Endothelial cell of umbilical vein (primary cell): ENCODE data around the gene BCAR1. TPM values are rescaled to one million over a fixed set of nuclear protein-coding genes. Genes with fewer than 3 reads are reported as not detected.
A peak's percentile ranks its signal among the peaks of the same experiment; 100 is the strongest.

ENCODE experiments used
- BruUV-seq: library from RNA; stranded (reverse); fragments of 400-500 nt; replicated peaks from 2 replicates; lab custom pipeline; 2021; lab: Mats Ljungman, UMichigan
- CTCF ChIA-PET: fragments of 300-600, 350-600 bp; sonication (Branson Sonifier 250); formaldehyde crosslinking; loops from one replicate; lab custom pipeline; 2021; ENCODE audit warnings: antibody characterized with exemption, inconsistent platforms; lab: Charles Lee
- POLR2A ChIA-PET: fragments of 300-600, 350-600 bp; sonication (Branson Sonifier 250); formaldehyde crosslinking; loops from one replicate; lab custom pipeline; 2021; ENCODE audit warnings: antibody characterized with exemption, inconsistent platforms; lab: Charles Lee
- DNase-seq: peaks from one replicate; pipeline ENCODE4 v3.0.0-alpha.2; 2011; ENCODE audit warnings: low read depth, low spot score
- FAIRE-seq: peaks from 2 replicates; lab custom pipeline; 2011; peaks lifted over from hg19 to GRCh38; lab: Jason Lieb, UNC
- H2AFZ ChIP-seq: 2 replicates; pipeline ENCODE4 v1.6.0; 2012; ENCODE audit warnings: low read depth, low read length, control low read depth, inconsistent platforms
- H3K27ac ChIP-seq: 2 replicates; pipeline ENCODE4 v1.5.1; 2011; ENCODE audit warnings: low read depth, mild to moderate bottlenecking, control low read depth, low read length, moderate library complexity; ENCODE audit not compliant: insufficient read depth
- H3K27me3 ChIP-seq, 2 experiments: 2 replicates each; pipeline versions ENCODE4 v1.6.0 to v1.6.1; 2011; ENCODE audit warnings: low read length in 2 of 2, mixed read lengths in 1 of 2; ENCODE audit not compliant: control insufficient read depth in 2 of 2, insufficient read depth in 2 of 2
- H3K36me3 ChIP-seq, 2 experiments: 2 replicates in 1 of 2; 3 replicates in 1 of 2; pipeline ENCODE4 v1.5.1; 2011; ENCODE audit warnings: low read length in 2 of 2, mild to moderate bottlenecking in 1 of 2, moderate library complexity in 1 of 2; ENCODE audit not compliant: control insufficient read depth in 2 of 2, insufficient read depth in 2 of 2; ENCODE audit errors: extremely low read depth in 1 of 2
- H3K4me1 ChIP-seq: 3 replicates; pipeline ENCODE4 v1.5.1; 2011; ENCODE audit warnings: mild to moderate bottlenecking, low read length; ENCODE audit not compliant: control insufficient read depth, insufficient read depth; ENCODE audit errors: extremely low read depth
- H3K4me2 ChIP-seq: 2 replicates; pipeline ENCODE4 v1.6.1; 2011; ENCODE audit warnings: low read length, control low read depth, mixed read lengths; ENCODE audit not compliant: insufficient read depth
- H3K4me3 ChIP-seq, 3 experiments: fragments of 200-600 bp in 1 of 3; sonication (generic), shearing (Covaris generic) in 1 of 3; replicated peaks in 1 of 3; 2 replicates each; pipeline ENCODE4 v1.5.1; 2011 to 2016; ENCODE audit warnings: control low read depth in 3 of 3, low read length in 3 of 3, mild to moderate bottlenecking in 2 of 3, inconsistent platforms in 1 of 3, low read depth in 1 of 3, moderate library complexity in 1 of 3; ENCODE audit not compliant: insufficient read depth in 1 of 3
- H3K79me2 ChIP-seq: 2 replicates; pipeline ENCODE4 v1.6.0; 2012; ENCODE audit warnings: low read length, inconsistent platforms; ENCODE audit not compliant: control insufficient read depth, insufficient read depth
- H3K9ac ChIP-seq: replicated peaks from 2 replicates; pipeline ENCODE3; 2011; ENCODE audit warnings: low read length, control low read depth; ENCODE audit not compliant: insufficient read depth; ENCODE audit errors: extremely low read depth
- H3K9me1 ChIP-seq: replicated peaks from 3 replicates; pipeline ENCODE4 v1.6.0; 2011; ENCODE audit warnings: mild to moderate bottlenecking, low read length; ENCODE audit not compliant: control insufficient read depth, insufficient read depth; ENCODE audit errors: extremely low read depth
- H3K9me3 ChIP-seq: replicated peaks from 2 replicates; pipeline ENCODE4 v1.5.1; 2012; ENCODE audit warnings: low read length, inconsistent platforms; ENCODE audit not compliant: control insufficient read depth, insufficient read depth
- H4K20me1 ChIP-seq: replicated peaks from 2 replicates; pipeline ENCODE3; 2011; ENCODE audit warnings: mild to moderate bottlenecking, low read length; ENCODE audit not compliant: control insufficient read depth, insufficient read depth; ENCODE audit errors: extremely low read depth
- CTCF ChIP-seq, 2 donors: IDR thresholded peaks; 1 replicate in 1 of 2; 2 replicates in 1 of 2; pipeline ENCODE4 v1.5.1; 2011; ENCODE audit warnings: low read length in 2 of 2, mild to moderate bottlenecking in 2 of 2, moderate library complexity in 2 of 2, control low read depth in 1 of 2, inconsistent platforms in 1 of 2, low read depth in 1 of 2; ENCODE audit not compliant: insufficient read depth in 1 of 2; ENCODE audit errors: extremely low read depth in 1 of 2
- EZH2 ChIP-seq: IDR thresholded peaks from 2 replicates; pipeline ENCODE4 v1.6.1; 2012; ENCODE audit warnings: borderline replicate concordance, low read depth, mild to moderate bottlenecking, moderate library complexity, low read length, inconsistent platforms; ENCODE audit not compliant: severe bottlenecking
- FOS ChIP-seq: IDR thresholded peaks from 2 replicates; pipeline ENCODE4 v1.6.1; 2011; ENCODE audit warnings: mild to moderate bottlenecking, low read length, moderate library complexity, borderline replicate concordance; ENCODE audit not compliant: insufficient read depth
- POLR2AphosphoS5 ChIP-seq: IDR thresholded peaks from 2 replicates; pipeline ENCODE4 v1.6.1; 2012; ENCODE audit warnings: low read depth, mild to moderate bottlenecking, control low read depth, low read length, moderate library complexity; ENCODE audit not compliant: insufficient read depth
- dilution Hi-C: fragments of 300-500 bp; cut with MboI; formaldehyde crosslinking; loops from one replicate; pipeline ENCODE4 v1.15.0; 2019; ENCODE audit warnings: low sequenced_read_pairs; ENCODE audit not compliant: extremely low pct_ligation_motif_present
- intact Hi-C: fragments of 100-400 bp; cut with micrococcal nuclease; formaldehyde crosslinking; loops from one replicate; pipeline ENCODE4 v1.10.0; 2022
- polyA plus RNA-seq, 4 experiments: library from polyadenylated mRNA; depleted of rRNA in 3 of 4; stranded (reverse) in 3 of 4; unstranded in 1 of 4; fragments of >200 nt; gene quantifications; 2 replicates each; pipeline versions ENCODE4 v1.2.1 to v1.2.3, GENCODE V29; 2011 to 2012; ENCODE audit warnings: missing spikeins in 1 of 4
- total RNA-seq: library from RNA; stranded (reverse); gene quantifications from 2 replicates; pipeline ENCODE4 v1.2.3, GENCODE V29; 2021

Gene BCAR1
- total and polyA plus RNA-seq, 2 donors (not counting 3 experiments of a cell fraction or from before 2014, with no cell fraction given), result 171 to 267 TPM

- Histone ChIP-seq H3K79me2 (peaks cover 57% of the 10 kb centered on the region), H4K20me1 (no peaks in the 10 kb centered on the region), H3K9me1 (no peaks in the 10 kb centered on the region), H3K4me1 (peaks cover 49% of the 10 kb centered on the region), H3K27me3 (no peaks in the 10 kb centered on the region), H3K4me3 (peak overlapping the region; percentile 82 to 89 (median 88)), H3K9ac (peak overlapping the region; percentile 94), H2AFZ (no peak overlapping the region), H3K4me2 (peak overlapping the region; percentile 89), H3K36me3 (peaks cover 2 to 5% of the 10 kb centered on the region in 2 experiments), H3K27ac (peak overlapping the region; percentile 93), H3K9me3 (no peaks in the 10 kb centered on the region)
- ChIA-PET POLR2A (interaction anchor here (2.5 kb wide), 1 partner anchor 19 kb away, joined by 8 read pairs; no protein-coding TSS in a partner anchor), CTCF (interaction anchor here (0.9 to 3.2 kb wide), 4 partner anchors 12 to 120 kb away, joined by 3 to 16 read pairs (median 6); no protein-coding TSS in a partner anchor)
- no TSS peak for BruUV-seq
- intact Hi-C loops, result loop anchor here (1.0 kb wide), 2 partner anchors 12 to 20 kb away; no protein-coding TSS in a partner anchor
- TF ChIP-seq CTCF (IDR thresholded peaks at IDR 0.05; ENCODE audit: extremely low read depth in 1 of 2, insufficient read depth in 1 of 2, low read depth in 1 of 2, low read length in 2 of 2), result no peak
- TF ChIP-seq FOS, result no peak
- TF ChIP-seq POLR2AphosphoS5, result no peak
- TF ChIP-seq EZH2, result no peak
- DNase-seq (no peak), FAIRE-seq (peak; percentile 44)
- dilution Hi-C loops, result no loop called here
Observed at GRCh38 chr16:75264999-75265910, 13.8 kb upstream of the BCAR1 start.
